Measurements from ENCODE around the gene PCGF3.

- TF ChIP-seq EZH2 (IDR thresholded peaks at IDR 0.05; ENCODE audit: insufficient read depth, poor library complexity, severe bottlenecking), result no peak
- no peak for TF ChIP-seq EZH2phosphoT487 (IDR thresholded peaks at IDR 0.05; ENCODE audit: insufficient read depth, low read depth)
Measured at GRCh38 chr4:681736-682451, 23.7 kb upstream of the PCGF3 start.

Data from GM23248 (cell line).